Fibroblast of skin of right quadriceps (primary cell): ENCODE data around the gene SMIM34.
"Not testable (repeated sequence)": the region's sequence is repeated elsewhere in the genome, so short reads cannot be mapped to it uniquely, and the experiment has no call there.

Source experiments
- DNase-seq: peaks from one replicate; pipeline ENCODE4 v3.0.0-alpha.2; 2013

The SMIM34 gene

GRCh38 chr21:34423805-34424204 is at the start of gene SMIM34:
Gene SMIM34, minus strand, starts transcription at chr21:34423951. Its CDS starts 112 bp downstream, at chr21:34423839.
- DNase-seq = not testable (repeated sequence)

GRCh38 chr21:34467333-34467732 is 43.6 kb upstream of the SMIM34 start:
- not testable (repeated sequence) for DNase-seq

- not testable (repeated sequence) for DNase-seq
Observed at GRCh38 chr21:34459426-34459825, 35.7 kb upstream of the SMIM34 start.

- not testable (repeated sequence) for DNase-seq
Observed at GRCh38 chr21:34458266-34458665, 34.5 kb upstream of the SMIM34 start.

- DNase-seq = not testable (repeated sequence)
Observed at GRCh38 chr21:34456180-34456579, 32.4 kb upstream of the SMIM34 start.

GRCh38 chr21:34455628-34456027 is 31.9 kb upstream of the SMIM34 start:
- DNase-seq = not testable (repeated sequence)

GRCh38 chr21:34447018-34447417 is 23.3 kb upstream of the SMIM34 start:
- DNase-seq = not testable (repeated sequence)

- DNase-seq = not testable (repeated sequence)
Observed at GRCh38 chr21:34443486-34443885, 19.7 kb upstream of the SMIM34 start.

GRCh38 chr21:34429710-34430109 is 6.0 kb upstream of the SMIM34 start:
- not testable (repeated sequence) for DNase-seq

- DNase-seq = not testable (repeated sequence)
Observed at GRCh38 chr21:34428441-34428840, 4.7 kb upstream of the SMIM34 start.

- not testable (repeated sequence) for DNase-seq
Observed at GRCh38 chr21:34427339-34427738, 3.6 kb upstream of the SMIM34 start.

GRCh38 chr21:34417448-34418077 is 6.2 kb downstream of the SMIM34 start:
- DNase-seq = not testable (repeated sequence)

GRCh38 chr21:34407294-34407693 is 16.5 kb downstream of the SMIM34 start:
- not testable (repeated sequence) for DNase-seq

GRCh38 chr21:34406676-34407075 is 17.1 kb downstream of the SMIM34 start:
- DNase-seq = not testable (repeated sequence)

- DNase-seq = not testable (repeated sequence)
Observed at GRCh38 chr21:34406102-34406501, 17.6 kb downstream of the SMIM34 start.

GRCh38 chr21:34405686-34406085 is 18.1 kb downstream of the SMIM34 start:
- not testable (repeated sequence) for DNase-seq

GRCh38 chr21:34404742-34405141 is 19.0 kb downstream of the SMIM34 start:
- not testable (repeated sequence) for DNase-seq

- DNase-seq = not testable (repeated sequence)
Observed at GRCh38 chr21:34400522-34400921, 23.2 kb downstream of the SMIM34 start.

GRCh38 chr21:34383724-34384415 is 39.9 kb downstream of the SMIM34 start:
- not testable (repeated sequence) for DNase-seq

- DNase-seq = not testable (repeated sequence)
Observed at GRCh38 chr21:34383138-34383537, 40.6 kb downstream of the SMIM34 start.

- not testable (repeated sequence) for DNase-seq
Observed at GRCh38 chr21:34375619-34375972, 48.2 kb downstream of the SMIM34 start.

- not testable (repeated sequence) for DNase-seq
Observed at GRCh38 chr21:34374940-34375618, 48.7 kb downstream of the SMIM34 start, which contains the start of gene SMIM11. Gene SMIM11, plus strand, starts transcription at chr21:34375507. Its CDS starts 3,998 bp downstream, at chr21:34379505.

- DNase-seq = not testable (repeated sequence)
Observed at GRCh38 chr21:34374462-34374861, 49.3 kb downstream of the SMIM34 start.
